Effector memory CD8-positive, alpha-beta T cell (primary cell): ENCODE measurements around the gene FAM161B.
"Not testable (repeated sequence)": the region's sequence is repeated elsewhere in the genome, so short reads cannot be mapped to it uniquely, and the experiment has no call there.

Experiments
- ATAC-seq: fragments of 150-1000 bp; cut with Tn5 transposase; replicated peaks from 2 replicates; pipeline ENCODE4 v1.10.0; 2021; ENCODE audit warnings: mild to moderate bottlenecking, moderate library complexity
- DNase-seq, 3 experiments: peaks; one replicate each; pipeline ENCODE4 v3.0.0; 2021
- H3K27ac Mint-ChIP-seq, 2 donors: one replicate each; pipeline ENCODE4 v1.8.0; 2022; ENCODE audit warnings: mild to moderate bottlenecking in 2 of 2, mixed read lengths in 2 of 2, moderate library complexity in 2 of 2
- H3K27me3 Mint-ChIP-seq, 2 donors: one replicate each; pipeline ENCODE4 v1.8.0; 2022; ENCODE audit warnings: mixed read lengths in 2 of 2
- H3K36me3 Mint-ChIP-seq: one replicate; pipeline ENCODE4 v1.8.0; 2022; ENCODE audit warnings: mild to moderate bottlenecking, moderate library complexity, mixed read lengths; ENCODE audit not compliant: insufficient read depth
- H3K4me1 Mint-ChIP-seq, 2 donors: one replicate each; pipeline ENCODE4 v1.8.0; 2022; ENCODE audit warnings: low read depth in 2 of 2, mixed read lengths in 2 of 2
- H3K4me3 Mint-ChIP-seq, 2 donors: one replicate each; pipeline ENCODE4 v1.8.0; 2022; ENCODE audit warnings: mild to moderate bottlenecking in 2 of 2, mixed read lengths in 2 of 2, moderate library complexity in 2 of 2
- H3K9me3 Mint-ChIP-seq, 2 donors: one replicate each; pipeline ENCODE4 v1.8.0; 2022; ENCODE audit warnings: mixed read lengths in 2 of 2
- total RNA-seq, 9 experiments: gene quantifications; one replicate each; lab custom pipeline; 2026; lab: John Stamatoyannopoulos, UW

FAM161B gene, protein sequence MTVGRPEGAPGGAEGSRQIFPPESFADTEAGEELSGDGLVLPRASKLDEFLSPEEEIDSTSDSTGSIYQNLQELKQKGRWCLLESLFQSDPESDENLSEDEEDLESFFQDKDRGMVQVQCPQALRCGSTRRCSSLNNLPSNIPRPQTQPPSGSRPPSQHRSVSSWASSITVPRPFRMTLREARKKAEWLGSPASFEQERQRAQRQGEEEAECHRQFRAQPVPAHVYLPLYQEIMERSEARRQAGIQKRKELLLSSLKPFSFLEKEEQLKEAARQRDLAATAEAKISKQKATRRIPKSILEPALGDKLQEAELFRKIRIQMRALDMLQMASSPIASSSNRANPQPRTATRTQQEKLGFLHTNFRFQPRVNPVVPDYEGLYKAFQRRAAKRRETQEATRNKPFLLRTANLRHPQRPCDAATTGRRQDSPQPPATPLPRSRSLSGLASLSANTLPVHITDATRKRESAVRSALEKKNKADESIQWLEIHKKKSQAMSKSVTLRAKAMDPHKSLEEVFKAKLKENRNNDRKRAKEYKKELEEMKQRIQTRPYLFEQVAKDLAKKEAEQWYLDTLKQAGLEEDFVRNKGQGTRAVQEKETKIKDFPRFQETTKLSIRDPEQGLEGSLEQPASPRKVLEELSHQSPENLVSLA
- total RNA-seq, result 5.0 to 10.0 (median 7.1) reads per million in 9 experiments

DNA sequence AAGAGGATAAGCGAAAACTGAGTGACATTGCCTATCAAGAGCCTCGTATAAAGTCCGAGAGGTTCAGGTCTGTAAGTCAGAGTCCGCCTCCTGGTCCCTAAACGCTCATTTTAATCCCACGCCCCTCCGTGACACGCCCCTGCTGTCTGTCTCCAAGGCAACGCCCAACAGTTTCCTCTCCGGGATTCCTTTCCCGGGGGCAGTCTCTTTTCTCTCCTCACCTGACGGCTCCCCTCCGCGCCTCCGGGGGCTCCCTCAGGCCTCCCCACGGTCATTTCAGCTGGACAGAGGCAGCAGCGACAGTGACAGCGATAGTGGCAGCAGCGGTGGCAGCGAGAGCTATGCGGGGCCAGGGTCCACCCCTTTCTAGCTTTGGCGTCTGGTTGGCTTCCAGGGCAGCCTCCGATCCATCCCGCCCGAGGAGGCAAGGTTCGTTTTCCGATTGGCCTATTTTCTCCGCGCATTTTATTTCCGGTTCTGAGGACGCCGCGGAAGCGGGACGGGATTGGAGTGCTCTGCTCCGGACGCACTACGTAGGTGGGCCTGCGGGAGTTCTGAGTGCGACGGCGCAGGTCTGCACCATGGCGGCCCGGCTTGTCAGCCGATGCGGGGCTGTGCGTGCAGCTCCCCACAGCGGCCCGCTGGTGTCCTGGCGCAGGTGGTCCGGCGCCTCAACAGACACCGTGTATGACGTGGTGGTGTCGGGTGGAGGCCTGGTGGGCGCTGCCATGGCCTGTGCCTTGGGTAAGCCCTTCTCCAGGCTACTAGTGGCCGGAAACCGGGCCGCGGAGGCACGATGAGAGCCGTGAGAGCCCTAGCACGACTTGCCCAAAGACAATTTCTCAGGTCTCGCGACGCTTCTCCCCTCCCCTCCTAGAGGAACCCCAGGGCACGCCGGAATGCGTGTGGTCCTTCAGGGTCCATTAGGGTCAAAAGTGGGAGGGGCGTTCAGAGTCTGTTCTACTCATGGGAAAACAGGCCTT is at the start of gene FAM161B, which contains the start of gene COQ6:
Gene FAM161B (minus strand): TSS at position 343 of the 983 bp plus-strand sequence. CDS start 68 bp downstream, at position 275.
Gene COQ6 (plus strand): TSS at position 551 of the 983 bp plus-strand sequence. CDS start 31 bp downstream, at position 582.
- peaks cover 44% of the 10 kb centered on the region for H3K36me3 Mint-ChIP-seq
- peaks cover 11 to 19% of the 10 kb centered on the region in 2 donors for H3K4me1 Mint-ChIP-seq
- peak within 1 kb of the TSS; percentile 98 to 100 for H3K4me3 Mint-ChIP-seq
- H3K9me3 Mint-ChIP-seq, result no peaks in the 10 kb centered on the region
- H3K27me3 Mint-ChIP-seq, result no peaks in the 10 kb centered on the region
- peak within 1 kb of the TSS; percentile 97 to 98 for H3K27ac Mint-ChIP-seq
- peak; percentile 90 for ATAC-seq
- DNase-seq, result peak; percentile 90 to 92 (median 92)

DNA sequence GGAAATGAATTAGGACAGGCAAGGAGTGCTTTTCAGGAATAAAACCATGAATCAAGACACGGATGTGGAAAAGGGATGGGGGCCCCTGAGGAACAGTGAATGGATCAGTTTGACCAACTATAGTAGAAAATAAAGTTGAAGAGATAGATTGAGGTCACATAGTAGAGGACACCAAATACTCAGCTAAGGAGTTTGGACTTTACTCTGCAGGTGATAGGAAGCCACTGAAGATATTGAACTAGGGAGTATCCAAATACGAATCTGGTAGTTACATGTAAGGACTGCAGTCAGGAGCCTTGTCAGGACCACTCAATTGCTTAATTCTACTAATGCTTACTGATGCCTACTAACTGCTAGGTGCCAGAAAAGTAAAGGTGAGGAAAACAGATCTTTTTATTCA is 48.8 kb upstream of the FAM161B start:
- H3K27ac Mint-ChIP-seq, result no peak overlapping the region
- no peaks in the 10 kb centered on the region for H3K4me1 Mint-ChIP-seq
- H3K36me3 Mint-ChIP-seq, result peaks cover 10% of the 10 kb centered on the region
- ATAC-seq, result no peak
- no peaks in the 10 kb centered on the region for H3K9me3 Mint-ChIP-seq
- H3K4me3 Mint-ChIP-seq, result no peak overlapping the region
- no peak for DNase-seq
- no peaks in the 10 kb centered on the region for H3K27me3 Mint-ChIP-seq

DNA sequence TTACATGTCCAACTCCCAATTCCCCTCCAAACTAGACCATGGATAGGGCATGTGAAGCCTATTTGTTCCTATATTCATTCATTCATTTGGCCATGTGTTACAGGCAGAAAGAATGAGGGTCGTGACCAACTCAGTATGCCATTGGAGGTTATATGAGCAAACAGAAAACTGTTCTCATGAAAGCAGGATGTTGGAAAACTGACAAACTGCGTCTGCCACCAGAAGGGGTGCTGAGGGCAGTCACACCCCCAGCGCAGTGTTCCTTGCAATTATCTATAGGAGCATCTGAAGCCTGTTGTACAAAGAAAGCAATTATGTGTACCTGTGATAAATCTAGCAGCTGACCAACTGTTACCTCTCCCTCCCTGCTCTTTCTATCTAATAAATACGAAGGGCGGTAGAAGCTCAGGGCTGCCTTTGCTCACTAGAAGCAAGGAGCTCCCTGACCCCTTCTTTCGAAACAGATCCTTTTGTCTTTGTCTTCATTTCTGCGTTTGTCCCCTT is 48.1 kb upstream of the FAM161B start:
- Mint-ChIP-seq H3K9me3 (no peaks in the 10 kb centered on the region), H3K27ac (no peak overlapping the region), H3K4me1 (no peaks in the 10 kb centered on the region), H3K4me3 (no peak overlapping the region), H3K27me3 (no peaks in the 10 kb centered on the region), H3K36me3 (peaks cover 7% of the 10 kb centered on the region)
- DNase-seq, result no peak
- ATAC-seq, result no peak

DNA sequence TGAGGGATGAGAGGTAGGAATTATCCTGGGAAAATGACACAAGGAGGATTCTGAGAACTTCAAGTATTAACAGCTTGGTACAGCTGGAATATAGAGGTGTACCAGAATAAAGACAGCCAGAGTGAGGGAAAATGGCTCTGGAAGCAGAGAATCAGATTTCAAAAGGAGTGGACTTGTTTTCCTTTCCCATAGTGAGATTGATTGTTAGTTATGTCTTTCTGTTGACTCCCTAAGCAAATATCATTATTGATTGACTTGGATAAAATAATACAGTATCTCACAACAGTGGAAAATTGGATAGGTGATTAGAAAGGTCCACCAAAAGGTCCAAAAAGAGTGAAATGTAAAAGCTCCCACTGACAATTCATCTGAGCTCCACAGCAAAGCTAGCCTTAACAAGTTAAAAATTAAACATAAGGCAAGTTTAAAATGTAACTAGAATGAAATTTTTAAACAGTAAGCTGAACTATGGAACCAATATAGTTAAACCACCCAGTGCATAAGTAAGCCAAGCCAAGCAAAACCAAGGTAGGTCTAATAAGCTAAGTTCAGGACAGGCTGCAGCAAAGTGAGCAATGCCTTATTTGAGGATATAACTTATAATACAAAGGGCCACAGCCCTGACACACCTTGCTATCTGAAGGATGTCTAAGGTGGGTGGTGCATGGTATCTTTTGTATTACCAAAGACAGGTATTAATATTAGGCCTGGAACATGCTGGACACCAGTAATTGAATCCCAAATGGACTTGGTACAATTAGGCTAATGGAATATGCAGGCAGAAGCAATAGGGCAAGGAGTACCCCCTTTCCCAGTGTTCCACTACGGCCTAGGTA is 47.4 kb upstream of the FAM161B start:
- no peaks in the 10 kb centered on the region for H3K27me3 Mint-ChIP-seq
- H3K4me3 Mint-ChIP-seq, result no peak overlapping the region
- H3K4me1 Mint-ChIP-seq, result no peaks in the 10 kb centered on the region
- H3K36me3 Mint-ChIP-seq, result peaks cover 9% of the 10 kb centered on the region
- no peak overlapping the region for H3K27ac Mint-ChIP-seq
- DNase-seq (no peak), ATAC-seq (no peak)
- no peaks in the 10 kb centered on the region for H3K9me3 Mint-ChIP-seq

DNA sequence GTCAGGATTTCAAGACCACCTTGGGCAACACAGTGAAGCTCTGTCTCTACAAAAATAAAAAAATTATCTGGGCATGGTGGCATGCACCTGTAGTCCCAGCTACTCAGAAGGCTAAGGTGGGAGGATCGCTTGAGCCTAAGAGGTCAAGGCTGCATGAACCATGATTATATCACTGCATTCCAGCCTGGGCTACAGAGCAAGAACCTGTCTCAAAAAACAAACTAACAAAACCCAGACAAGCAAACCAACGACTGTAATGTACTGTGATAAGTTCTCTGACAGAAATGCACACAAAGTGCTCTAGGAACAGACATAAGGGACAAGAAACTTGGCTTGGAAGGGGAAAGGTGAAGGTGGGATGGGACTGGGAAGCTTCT is 46.8 kb upstream of the FAM161B start:
- H3K4me3 Mint-ChIP-seq, result no peak overlapping the region

DNA sequence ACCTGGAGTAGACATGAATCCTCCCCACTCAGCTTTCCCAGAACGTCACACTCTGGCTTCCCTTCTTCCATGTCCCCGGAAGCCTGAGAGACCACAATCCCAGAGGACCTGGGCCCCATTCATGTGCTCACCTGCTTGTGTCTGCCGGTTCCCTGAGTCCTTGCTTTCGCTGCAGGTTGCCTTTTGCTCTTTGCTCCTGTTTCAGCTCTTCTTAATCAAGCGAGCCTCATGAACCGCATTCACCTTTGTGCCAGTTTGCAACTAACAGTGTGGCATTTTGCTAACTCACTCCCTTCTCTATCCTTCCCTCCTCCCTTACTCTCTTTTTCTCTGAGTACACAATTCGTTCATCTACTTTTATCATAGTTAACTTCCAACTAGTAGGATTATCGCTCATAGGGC is 46.1 kb upstream of the FAM161B start:
- Mint-ChIP-seq H3K27me3 (no peaks in the 10 kb centered on the region), H3K36me3 (peaks cover 6% of the 10 kb centered on the region), H3K27ac (no peak overlapping the region), H3K4me3 (no peak overlapping the region), H3K9me3 (no peaks in the 10 kb centered on the region), H3K4me1 (no peaks in the 10 kb centered on the region)
- no peak for DNase-seq
- no peak for ATAC-seq

More for the DNA sequence above, 46.8 kb upstream of the FAM161B start:
- H3K9me3 Mint-ChIP-seq, result no peaks in the 10 kb centered on the region
- H3K36me3 Mint-ChIP-seq, result peaks cover 10% of the 10 kb centered on the region
- no peaks in the 10 kb centered on the region for H3K4me1 Mint-ChIP-seq
- DNase-seq (no peak), ATAC-seq (no peak)
- no peak overlapping the region for H3K27ac Mint-ChIP-seq
- no peaks in the 10 kb centered on the region for H3K27me3 Mint-ChIP-seq

DNA sequence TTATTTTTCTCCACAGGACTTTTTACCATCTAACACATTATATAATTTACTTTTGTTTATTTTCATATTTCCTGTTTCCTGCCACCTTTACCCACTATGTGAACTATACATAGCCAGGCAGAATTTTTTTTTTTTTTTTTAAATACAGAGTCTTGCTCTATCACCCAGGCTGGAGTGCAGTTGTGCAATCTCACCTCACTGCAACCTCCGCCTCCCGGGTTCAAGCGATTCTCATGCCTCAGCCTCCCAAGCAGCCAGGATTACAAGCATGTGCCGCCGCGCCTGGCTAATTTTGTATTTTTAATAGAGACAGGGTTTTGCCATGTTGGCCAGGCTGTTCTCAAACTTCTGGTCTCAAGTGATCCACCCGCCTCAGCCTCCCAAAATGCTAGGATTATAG is 45.0 kb upstream of the FAM161B start:
- not testable (repeated sequence) for ATAC-seq, H3K36me3 Mint-ChIP-seq, DNase-seq, H3K27ac Mint-ChIP-seq, H3K4me1 Mint-ChIP-seq, H3K27me3 Mint-ChIP-seq, H3K9me3 Mint-ChIP-seq, H3K4me3 Mint-ChIP-seq

DNA sequence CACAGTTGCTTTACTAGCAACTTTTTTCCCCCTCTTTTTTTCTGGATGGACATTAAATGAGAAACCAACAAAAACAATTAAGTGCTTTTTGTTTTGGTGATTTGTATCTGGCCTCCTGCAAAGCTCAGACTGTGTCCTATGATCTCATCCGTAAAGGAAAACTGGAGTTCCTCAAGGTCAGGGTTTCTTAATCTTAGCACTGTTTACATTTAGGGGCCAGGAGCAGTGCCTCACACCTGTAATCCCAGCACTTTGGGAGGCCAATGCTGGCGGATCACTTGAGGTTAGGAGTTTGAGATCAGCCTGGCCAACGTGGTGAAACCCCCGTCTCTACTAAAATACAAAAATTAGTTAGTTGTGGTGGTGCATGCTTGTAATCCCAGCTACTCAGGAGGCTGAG is 41.2 kb upstream of the FAM161B start:
- Mint-ChIP-seq H3K4me1 (no peaks in the 10 kb centered on the region), H3K27me3 (no peaks in the 10 kb centered on the region), H3K27ac (no peak overlapping the region), H3K36me3 (peaks cover 6% of the 10 kb centered on the region), H3K4me3 (no peak overlapping the region), H3K9me3 (no peaks in the 10 kb centered on the region)
- no peak for DNase-seq
- ATAC-seq, result no peak

DNA sequence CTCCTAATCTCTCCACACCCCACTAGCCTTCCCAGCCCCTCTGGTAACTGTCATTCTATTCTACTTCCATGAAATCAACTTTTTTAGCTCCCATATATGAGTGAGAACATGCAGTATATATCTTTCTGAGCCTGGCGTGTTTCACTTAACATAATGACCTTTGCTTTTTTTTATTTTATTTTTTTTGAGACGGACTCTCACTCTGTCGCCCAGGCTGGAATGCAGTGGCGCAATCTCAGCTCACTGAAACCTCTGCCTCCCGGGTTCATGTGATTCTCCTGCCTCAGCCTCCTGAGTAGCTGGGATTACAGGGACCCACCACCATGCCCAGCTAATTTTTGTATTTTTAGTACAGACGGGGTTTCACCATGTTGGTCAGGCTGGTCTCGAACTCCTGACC is 38.8 kb upstream of the FAM161B start:
- not testable (repeated sequence) for H3K27ac Mint-ChIP-seq, H3K9me3 Mint-ChIP-seq, H3K4me1 Mint-ChIP-seq, DNase-seq, ATAC-seq, H3K27me3 Mint-ChIP-seq, H3K4me3 Mint-ChIP-seq
- H3K36me3 Mint-ChIP-seq, result peaks cover 11% of the 10 kb centered on the region

DNA sequence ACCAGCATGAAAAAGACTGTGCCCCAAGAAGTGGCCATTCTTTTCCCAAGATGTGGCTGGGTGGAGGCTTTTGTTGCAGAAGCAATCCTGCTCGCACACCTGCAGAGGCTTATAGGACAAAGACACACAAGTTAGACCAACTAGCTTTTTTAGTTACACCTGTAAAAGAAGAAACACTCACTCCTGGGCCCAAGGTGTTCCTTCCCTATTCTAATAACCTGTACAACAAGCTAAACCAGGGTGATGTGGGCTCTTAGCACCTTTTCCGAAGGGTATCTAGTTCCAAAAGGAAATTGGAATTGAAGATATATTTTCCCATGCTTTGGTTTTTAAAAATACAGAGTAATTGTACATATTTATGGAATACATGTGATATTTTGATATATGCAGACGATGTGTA is 38.2 kb upstream of the FAM161B start:
- Mint-ChIP-seq H3K36me3 (peaks cover 11% of the 10 kb centered on the region), H3K27ac (no peak overlapping the region), H3K27me3 (no peaks in the 10 kb centered on the region), H3K4me1 (no peaks in the 10 kb centered on the region), H3K4me3 (no peak overlapping the region), H3K9me3 (no peaks in the 10 kb centered on the region)
- no peak for DNase-seq
- no peak for ATAC-seq

DNA sequence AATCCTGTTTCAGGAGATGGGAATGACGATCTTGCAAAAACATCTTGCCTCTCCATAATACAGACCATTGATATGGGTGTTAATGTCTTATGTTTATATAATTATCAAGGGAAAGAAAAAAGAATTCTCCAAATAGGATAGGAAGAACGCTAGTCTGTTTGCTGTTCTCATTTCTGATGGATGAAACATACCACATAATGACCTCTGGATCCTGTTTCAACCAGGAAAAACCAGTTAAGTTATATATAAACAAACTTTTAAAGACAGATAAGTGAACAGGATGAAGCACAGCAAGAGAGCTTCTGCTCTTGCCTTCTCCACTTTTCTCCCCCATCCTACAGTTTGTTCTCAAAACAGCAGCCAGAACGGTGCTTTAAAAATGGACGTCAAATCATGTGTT is 28.0 kb upstream of the FAM161B start:
- Mint-ChIP-seq H3K36me3 (peaks cover 8% of the 10 kb centered on the region), H3K4me1 (no peaks in the 10 kb centered on the region), H3K9me3 (no peaks in the 10 kb centered on the region), H3K27me3 (no peaks in the 10 kb centered on the region), H3K27ac (no peak overlapping the region), H3K4me3 (no peak overlapping the region)
- no peak for DNase-seq
- no peak for ATAC-seq

DNA sequence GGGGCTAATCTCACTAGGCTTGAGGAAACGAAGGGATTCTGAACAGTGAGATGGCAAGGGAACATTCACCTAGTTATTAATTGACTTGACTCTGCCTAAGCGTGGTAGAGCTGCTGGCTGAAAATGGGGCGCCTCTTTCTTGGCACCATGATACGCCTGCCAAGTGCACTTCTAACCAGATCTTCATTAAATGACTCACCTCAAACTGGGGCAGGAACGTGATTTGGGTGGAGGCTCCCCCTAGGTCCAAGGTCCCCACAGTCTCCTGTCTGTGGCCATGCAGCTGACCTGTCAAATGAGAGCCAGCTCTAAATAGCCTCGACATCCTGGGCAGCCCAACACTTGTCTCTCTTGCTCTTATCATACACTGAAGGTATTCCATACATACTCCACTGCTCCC is 26.2 kb upstream of the FAM161B start:
- H3K9me3 Mint-ChIP-seq, result no peaks in the 10 kb centered on the region
- DNase-seq (no peak), ATAC-seq (no peak)
- peaks cover 11% of the 10 kb centered on the region for H3K36me3 Mint-ChIP-seq
- H3K4me3 Mint-ChIP-seq, result no peak overlapping the region
- H3K4me1 Mint-ChIP-seq, result no peaks in the 10 kb centered on the region
- H3K27ac Mint-ChIP-seq, result no peak overlapping the region
- no peaks in the 10 kb centered on the region for H3K27me3 Mint-ChIP-seq
